Testis (tissue), 3 donors: Measurements from ENCODE around the gene IL5RA. TPM values are rescaled to one million over a fixed set of nuclear protein-coding genes. Genes with fewer than 3 reads are reported as not detected.

ENCODE experiments used
- DNase-seq: peaks from one replicate; pipeline ENCODE4 v3.0.0-alpha.2; 2019
- H3K27ac ChIP-seq, 2 donors: fragments of 200-600 bp; sonication (generic); one replicate each; pipeline ENCODE4 v1.5.1; 2019
- H3K27me3 ChIP-seq: fragments of 200-600 bp; sonication (generic); one replicate; pipeline ENCODE4 v1.5.1; 2019
- H3K36me3 ChIP-seq: fragments of 200-600 bp; sonication (generic); one replicate; pipeline ENCODE4 v1.5.1; 2017; ENCODE audit warnings: low read depth; ENCODE audit errors: missing control alignments
- H3K4me1 ChIP-seq: fragments of 200-600 bp; sonication (generic); one replicate; pipeline ENCODE4 v1.5.1; 2019
- H3K4me3 ChIP-seq, 2 donors: fragments of 200-600 bp; sonication (generic); one replicate each; pipeline ENCODE4 v1.5.1; 2017 to 2019
- H3K9me3 ChIP-seq: fragments of 200-600 bp; sonication (generic); one replicate; pipeline ENCODE4 v1.5.1; 2017
- CTCF ChIP-seq, 3 experiments: fragments of 450-650 bp in 2 of 3; fragments of 200-600 bp in 1 of 3; sonication (generic) in 1 of 3; IDR thresholded peaks; one replicate each; pipeline ENCODE4 v1.5.1; 2016 to 2019; ENCODE audit warnings: antibody characterized with exemption in 3 of 3, mild to moderate bottlenecking in 2 of 3, moderate library complexity in 1 of 3
- POLR2A ChIP-seq: fragments of 450-650 bp; IDR thresholded peaks from one replicate; pipeline ENCODE4 v1.6.1; 2017; ENCODE audit warnings: antibody characterized with exemption, mild to moderate bottlenecking, moderate library complexity
- WGBS, 2 donors: methylation state at CpG; one replicate each; pipeline ENCODE4 v1.1.5; 2018; 5-methylcytosine and 5-hydroxymethylcytosine counted together
- intact Hi-C: fragments of 100-400 bp; cut with DNase I; formaldehyde crosslinking; loops from one replicate; pipeline ENCODE4 v1.15.1; 2023; ENCODE audit warnings: low total_unique reads
- polyA plus RNA-seq: library from polyadenylated mRNA; stranded (reverse); fragments of 350-450 nt; fragmentation: Illumina TruSeq; extraction: RNeasy Lipid Tissue Mini Kit (QIAGEN cat#74804); gene quantifications from one replicate; pipeline ENCODE4 v1.2.3, GENCODE V29; 2014; ENCODE audit warnings: low read depth, low replicate concordance; ENCODE audit not compliant: insufficient read depth
- total RNA-seq, 2 donors: library from RNA; depleted of rRNA; stranded (reverse); fragments of >200 nt; gene quantifications; one replicate each; pipeline ENCODE4 v1.2.3, GENCODE V29; 2016

The IL5RA gene
- total and polyA plus RNA-seq, 3 donors from 2014 or later = 0.43 to 1.8 (median 0.87) TPM

GRCh38 chr3:3107858-3108257, 2.3 kb downstream of the IL5RA start:
- WGBS, 2 donors = 82 to 90% methylated on average over 3 of the region's 3 CpGs
- TF ChIP-seq POLR2A (no peak), CTCF (IDR thresholded peaks at IDR 0.05) (no peak)
- intact Hi-C loops = no loop called here

DNA sequence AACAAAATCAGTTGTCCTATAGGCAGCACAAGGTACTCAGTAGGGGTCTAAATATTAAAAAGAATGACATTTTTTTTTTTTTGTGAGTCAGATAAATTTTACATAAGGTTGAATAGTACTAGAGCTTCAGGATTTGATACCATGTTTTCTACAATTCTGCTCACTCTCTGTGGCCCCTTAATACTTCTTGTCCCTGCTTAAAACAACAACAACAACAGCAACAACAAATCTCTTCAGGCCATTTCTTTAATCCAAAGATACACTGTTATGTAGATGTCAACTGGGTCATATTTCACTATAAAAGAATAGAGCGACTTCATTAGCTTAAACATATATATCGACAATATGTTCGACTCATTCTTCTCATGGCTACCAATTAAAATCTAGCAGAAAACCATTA, 3.0 kb downstream of the IL5RA start:
- H3K4me1 ChIP-seq = no peaks in the 10 kb centered on the region
- TF ChIP-seq CTCF (IDR thresholded peaks at IDR 0.05) = no peak
- no peak for TF ChIP-seq POLR2A
- no peaks in the 10 kb centered on the region for H3K9me3 ChIP-seq
- no peaks in the 10 kb centered on the region for H3K36me3 ChIP-seq
- DNase-seq = no peak
- no peak overlapping the region for H3K27ac ChIP-seq
- intact Hi-C loops = no loop called here
- H3K4me3 ChIP-seq = no peak overlapping the region
- H3K27me3 ChIP-seq = no peaks in the 10 kb centered on the region
- WGBS, 2 donors = 96 to 99% methylated on average over 3 of the region's 3 CpGs

More at GRCh38 chr3:3107858-3108257, 2.3 kb downstream of the IL5RA start:
- H3K4me1 ChIP-seq = no peaks in the 10 kb centered on the region
- no peak overlapping the region for H3K4me3 ChIP-seq
- no peaks in the 10 kb centered on the region for H3K9me3 ChIP-seq
- no peak for DNase-seq
- H3K27ac ChIP-seq = no peak overlapping the region
- no peaks in the 10 kb centered on the region for H3K36me3 ChIP-seq
- H3K27me3 ChIP-seq = no peaks in the 10 kb centered on the region

GRCh38 chr3:3105815-3106214, 4.4 kb downstream of the IL5RA start:
- WGBS, 2 donors = 66 to 72% methylated on average over 4 of the region's 4 CpGs
- no peak overlapping the region for H3K27ac ChIP-seq
- H3K27me3 ChIP-seq = no peaks in the 10 kb centered on the region
- TF ChIP-seq POLR2A (no peak), CTCF (IDR thresholded peaks at IDR 0.05) (no peak)
- H3K4me1 ChIP-seq = no peaks in the 10 kb centered on the region
- no peak overlapping the region for H3K4me3 ChIP-seq
- no peaks in the 10 kb centered on the region for H3K9me3 ChIP-seq
- no peak for DNase-seq
- intact Hi-C loops = no loop called here
- H3K36me3 ChIP-seq = no peaks in the 10 kb centered on the region

- Histone ChIP-seq H3K9me3 (no peaks in the 10 kb centered on the region), H3K36me3 (no peaks in the 10 kb centered on the region), H3K27me3 (no peaks in the 10 kb centered on the region), H3K4me3 (no peak overlapping the region), H3K27ac (no peak overlapping the region), H3K4me1 (no peaks in the 10 kb centered on the region)
- WGBS, 2 donors = 90 to 91% methylated on average over 3 of the region's 3 CpGs
- intact Hi-C loops = no loop called here
- TF ChIP-seq CTCF (IDR thresholded peaks at IDR 0.05) (no peak), POLR2A (no peak)
- no peak for DNase-seq
Observed at GRCh38 chr3:3105246-3105645, 4.9 kb downstream of the IL5RA start.

GRCh38 chr3:3102751-3103150, 7.4 kb downstream of the IL5RA start:
- Histone ChIP-seq H3K4me3 (no peak overlapping the region), H3K9me3 (no peaks in the 10 kb centered on the region), H3K36me3 (no peaks in the 10 kb centered on the region), H3K27me3 (no peaks in the 10 kb centered on the region), H3K4me1 (no peaks in the 10 kb centered on the region), H3K27ac (no peak overlapping the region)
- 87 to 92% methylated on average over 6 of the region's 6 CpGs for WGBS, 2 donors
- intact Hi-C loops = no loop called here
- TF ChIP-seq POLR2A (no peak), CTCF (IDR thresholded peaks at IDR 0.05) (no peak)
- DNase-seq = no peak
